Tibial nerve (tissue), 4 donors: ENCODE results near the gene GJB4. TPM values are rescaled to one million over a fixed set of nuclear protein-coding genes. Genes with fewer than 3 reads are reported as not detected.

Experiments used
- DNase-seq, 2 donors: peaks; one replicate each; pipeline ENCODE4 v3.0.0-alpha.2; 2019; ENCODE audit warnings: low spot score in 2 of 2
- H3K27ac ChIP-seq, 4 donors: fragments of 200-600 bp; sonication (generic) in 3 of 4; one replicate each; pipeline ENCODE4 v1.5.1; 2017 to 2019; ENCODE audit warnings: mild to moderate bottlenecking in 1 of 4
- H3K27me3 ChIP-seq, 2 donors: fragments of 200-600 bp; sonication (generic) in 1 of 2; one replicate each; pipeline versions ENCODE4 v1.5.1 to v1.6.0; 2017 to 2019
- H3K36me3 ChIP-seq, 3 donors: fragments of 200-600 bp; sonication (generic); one replicate each; pipeline ENCODE4 v1.5.1; 2018 to 2019
- H3K4me1 ChIP-seq, 4 donors: fragments of 200-600 bp; sonication (generic) in 3 of 4; one replicate each; pipeline ENCODE4 v1.5.1; 2017 to 2019
- H3K4me3 ChIP-seq, 4 donors: fragments of 200-600 bp; sonication (generic) in 3 of 4; one replicate each; pipeline ENCODE4 v1.5.1; 2017 to 2019; ENCODE audit warnings: mild to moderate bottlenecking in 1 of 4, moderate library complexity in 1 of 4
- H3K9me3 ChIP-seq, 4 donors: fragments of 200-600 bp; sonication (generic) in 3 of 4; one replicate each; pipeline ENCODE4 v1.5.1; 2017 to 2019
- CTCF ChIP-seq, 5 experiments: fragments of 200-600 bp in 3 of 5; fragments of 450-650 bp in 2 of 5; sonication (generic) in 3 of 5; IDR thresholded peaks; one replicate each; pipeline ENCODE4 v1.5.1; 2016 to 2019; ENCODE audit warnings: antibody characterized with exemption in 5 of 5, mild to moderate bottlenecking in 3 of 5, moderate library complexity in 2 of 5
- EP300 ChIP-seq, 2 donors: sonication (generic); formaldehyde crosslinking; IDR thresholded peaks; one replicate each; pipeline ENCODE4 v1.6.1; 2017; ENCODE audit warnings: antibody characterized with exemption in 2 of 2, mild to moderate bottlenecking in 1 of 2
- POLR2A ChIP-seq, 2 donors: fragments of 450-650 bp; IDR thresholded peaks; one replicate each; pipeline ENCODE4 v1.6.1; 2017; ENCODE audit warnings: antibody characterized with exemption in 2 of 2, mild to moderate bottlenecking in 2 of 2, moderate library complexity in 2 of 2
- WGBS, 2 donors: methylation state at CpG; one replicate each; pipeline ENCODE4 v1.1.5; 2018; 5-methylcytosine and 5-hydroxymethylcytosine counted together
- total RNA-seq, 4 donors: library from RNA; depleted of rRNA; stranded (reverse); fragments of >200 nt; gene quantifications; one replicate each; pipeline ENCODE4 v1.1.0, GENCODE V29; 2016

Gene GJB4
- total RNA-seq, 4 donors from 2014 or later, result not detected

GRCh38 chr1:34714386-34714785 lies 45.2 kb upstream of the GJB4 start:
- Histone ChIP-seq H3K36me3 (no peaks in the 10 kb centered on the region), H3K27ac (no peak overlapping the region), H3K4me3 (no peak overlapping the region), H3K9me3 (no peaks in the 10 kb centered on the region), H3K4me1 (no peaks in the 10 kb centered on the region), H3K27me3 (no peaks in the 10 kb centered on the region)
- DNase-seq, result no peak
- WGBS, 2 donors, result 31 to 36% methylated on average over 3 of the region's 3 CpGs
- no peak for TF ChIP-seq POLR2A (IDR thresholded peaks at IDR 0.05)
- TF ChIP-seq CTCF (IDR thresholded peaks at IDR 0.05), result no peak
- TF ChIP-seq EP300 (IDR thresholded peaks at IDR 0.05), result no peak

GRCh38 chr1:34715139-34715538 lies 44.4 kb upstream of the GJB4 start:
- Histone ChIP-seq H3K4me1 (no peaks in the 10 kb centered on the region), H3K4me3 (no peak overlapping the region), H3K27ac (no peak overlapping the region), H3K27me3 (no peaks in the 10 kb centered on the region), H3K9me3 (no peaks in the 10 kb centered on the region), H3K36me3 (no peaks in the 10 kb centered on the region)
- TF ChIP-seq CTCF (IDR thresholded peaks at IDR 0.05) (no peak), POLR2A (IDR thresholded peaks at IDR 0.05) (no peak), EP300 (IDR thresholded peaks at IDR 0.05) (no peak)
- no peak for DNase-seq
- WGBS, 2 donors, result 81 to 82% methylated on average over 3 of the region's 3 CpGs

- DNase-seq, result no peak
- no peak overlapping the region for H3K4me3 ChIP-seq
- H3K9me3 ChIP-seq, result no peaks in the 10 kb centered on the region
- no peaks in the 10 kb centered on the region for H3K36me3 ChIP-seq
- H3K27ac ChIP-seq, result no peak overlapping the region
- H3K4me1 ChIP-seq, result no peaks in the 10 kb centered on the region
- WGBS, 2 donors, result 69 to 70% methylated on average over 4 of the region's 4 CpGs
- H3K27me3 ChIP-seq, result peaks cover 0 to 12% of the 10 kb centered on the region in 2 donors
- no peak for TF ChIP-seq POLR2A (IDR thresholded peaks at IDR 0.05)
- no peak for TF ChIP-seq EP300 (IDR thresholded peaks at IDR 0.05)
- no peak for TF ChIP-seq CTCF (IDR thresholded peaks at IDR 0.05)
Observed at GRCh38 chr1:34721241-34721640, 38.3 kb upstream of the GJB4 start.

GRCh38 chr1:34721646-34722355 lies 37.7 kb upstream of the GJB4 start:
- H3K36me3 ChIP-seq, result no peaks in the 10 kb centered on the region
- WGBS, 2 donors, result 71 to 79% methylated on average over 6 of the region's 6 CpGs
- DNase-seq, result no peak
- H3K4me1 ChIP-seq, result no peaks in the 10 kb centered on the region
- H3K27me3 ChIP-seq, result peaks cover 0 to 12% of the 10 kb centered on the region in 2 donors
- no peak overlapping the region for H3K4me3 ChIP-seq
- H3K9me3 ChIP-seq, result no peaks in the 10 kb centered on the region
- no peak overlapping the region for H3K27ac ChIP-seq
- TF ChIP-seq EP300 (IDR thresholded peaks at IDR 0.05) (no peak), CTCF (IDR thresholded peaks at IDR 0.05) (no peak), POLR2A (IDR thresholded peaks at IDR 0.05) (no peak)

- H3K27ac ChIP-seq, result no peak overlapping the region
- H3K9me3 ChIP-seq, result no peaks in the 10 kb centered on the region
- no peak overlapping the region for H3K4me3 ChIP-seq
- H3K36me3 ChIP-seq, result no peaks in the 10 kb centered on the region
- H3K4me1 ChIP-seq, result no peaks in the 10 kb centered on the region
- 59 to 61% methylated on average over 6 of the region's 6 CpGs for WGBS, 2 donors
- peaks cover 0 to 12% of the 10 kb centered on the region in 2 donors for H3K27me3 ChIP-seq
- no peak for TF ChIP-seq EP300 (IDR thresholded peaks at IDR 0.05)
- DNase-seq, result no peak
Observed at GRCh38 chr1:34726861-34727260, 32.7 kb upstream of the GJB4 start.
